HepG2 (cell line): ENCODE data around the gene MSL2. TPM values are rescaled to one million over a fixed set of nuclear protein-coding genes. Genes with fewer than 3 reads are reported as not detected.

Source experiments
- AGO2 ChIP-seq: fragments of 200-400 bp; formaldehyde crosslinking; optimal IDR thresholded peaks from 2 replicates; pipeline ENCODE3; 2017; ENCODE audit warnings: mild to moderate bottlenecking, low read depth, low read length, moderate library complexity
- EED ChIP-seq: sonication (generic); formaldehyde crosslinking; IDR thresholded peaks from 2 replicates; pipeline ENCODE4 v1.5.0; 2020; ENCODE audit warnings: mild to moderate bottlenecking, missing genetic modification reagents
- GABPB1 ChIP-seq: IDR thresholded peaks from 2 replicates; pipeline ENCODE4 v1.6.1; 2016; ENCODE audit warnings: mild to moderate bottlenecking, missing genetic modification reagents, moderate library complexity, missing compliant biosample characterization
- GATAD2A ChIP-seq: IDR thresholded peaks from 2 replicates; pipeline ENCODE4 v1.6.1; 2016
- HDAC2 ChIP-seq: sonication (generic); formaldehyde crosslinking; IDR thresholded peaks from 2 replicates; pipeline ENCODE4 v1.4.0; 2020; ENCODE audit warnings: missing genetic modification reagents
- JARID2 ChIP-seq: sonication (generic); formaldehyde crosslinking; IDR thresholded peaks from 2 replicates; pipeline ENCODE4 v1.8.1; 2023; ENCODE audit warnings: missing genetic modification reagents, inconsistent platforms; ENCODE audit not compliant: insufficient replicate concordance
- LRRFIP1 ChIP-seq: sonication (generic); formaldehyde crosslinking; conservative IDR thresholded peaks from 2 replicates; pipeline ENCODE4 v1.4.0; 2020; ENCODE audit warnings: missing genetic modification reagents
- NFKB2 ChIP-seq: sonication (generic); formaldehyde crosslinking; IDR thresholded peaks from 2 replicates; pipeline ENCODE4 v1.4.0; 2020; ENCODE audit warnings: missing genetic modification reagents, borderline replicate concordance
- POLR2A ChIP-seq, 2 experiments: IDR thresholded peaks; 2 replicates each; pipeline ENCODE4 v1.6.1; 2011; ENCODE audit warnings: low read depth in 2 of 2, low read length in 2 of 2, mild to moderate bottlenecking in 1 of 2, moderate library complexity in 1 of 2; ENCODE audit not compliant: insufficient read depth in 1 of 2
- POLR2AphosphoS2 ChIP-seq: IDR thresholded peaks from 2 replicates; pipeline ENCODE4 v1.6.1; 2011; ENCODE audit warnings: low read depth, low read length, improper control_type of control experiment
- TRIM24 ChIP-seq: sonication (generic); formaldehyde crosslinking; IDR thresholded peaks from 2 replicates; pipeline ENCODE4 v1.8.0; 2022; ENCODE audit warnings: mild to moderate bottlenecking, missing genetic modification reagents
- ZFP36 ChIP-seq: fragments of 150-350 bp; IDR thresholded peaks from 2 replicates; pipeline ENCODE4 v1.6.1; 2018; ENCODE audit warnings: borderline replicate concordance, low read length, low read depth; ENCODE audit not compliant: partially characterized antibody
- ZNF180 ChIP-seq: sonication (generic); formaldehyde crosslinking; IDR thresholded peaks from 2 replicates; pipeline ENCODE4 v1.4.0; 2020; ENCODE audit warnings: low read depth, missing genetic modification reagents, borderline replicate concordance
- ZNF234 ChIP-seq: sonication (generic); formaldehyde crosslinking; conservative IDR thresholded peaks from 2 replicates; pipeline ENCODE4 v1.5.1; 2020; ENCODE audit warnings: mild to moderate bottlenecking, missing genetic modification reagents
- ZNF296 ChIP-seq: sonication (generic); formaldehyde crosslinking; conservative IDR thresholded peaks from 2 replicates; pipeline ENCODE4 v1.5.0; 2020; ENCODE audit warnings: mild to moderate bottlenecking, missing genetic modification reagents
- ZNF367 ChIP-seq: sonication (generic); formaldehyde crosslinking; IDR thresholded peaks from 2 replicates; pipeline ENCODE4 v1.4.0; 2020; ENCODE audit warnings: missing genetic modification reagents, borderline replicate concordance
- ZNF430 ChIP-seq: sonication (generic); formaldehyde crosslinking; IDR thresholded peaks from 2 replicates; pipeline ENCODE4 v1.9.0; 2021; ENCODE audit warnings: mild to moderate bottlenecking, missing genetic modification reagents
- ZNF709 ChIP-seq: sonication (generic); formaldehyde crosslinking; IDR thresholded peaks from 2 replicates; pipeline ENCODE4 v1.5.0; 2020; ENCODE audit warnings: mild to moderate bottlenecking, missing genetic modification reagents
- ZNF816 ChIP-seq: sonication (generic); formaldehyde crosslinking; IDR thresholded peaks from 2 replicates; pipeline ENCODE4 v1.8.0; 2022; ENCODE audit warnings: missing genetic modification reagents, mild to moderate bottlenecking, borderline replicate concordance
- ZNF891 ChIP-seq: sonication (generic); formaldehyde crosslinking; IDR thresholded peaks from 2 replicates; pipeline ENCODE4 v1.5.0; 2020; ENCODE audit warnings: mild to moderate bottlenecking, missing genetic modification reagents
- polyA plus RNA-seq, 8 experiments: library from polyadenylated mRNA; depleted of rRNA in 3 of 8; stranded (reverse) in 7 of 8; unstranded in 1 of 8; fragments of >200 nt; fragmentation: Illumina TruSeq in 4 of 8; extraction: Trizol in 4 of 8; gene quantifications; 2 replicates each; pipeline versions ENCODE4 v1.2.1 to v1.2.3, GENCODE V29; 2011 to 2016; ENCODE audit warnings: low read depth in 4 of 8, missing spikeins in 1 of 8, mixed read lengths in 1 of 8; ENCODE audit not compliant: insufficient read depth in 1 of 8
- total RNA-seq, 5 experiments: library from RNA; depleted of rRNA; stranded (reverse); fragments of >200 nt; fragmentation: Illumina TruSeq; extraction: Trizol; gene quantifications; 2 replicates each; pipeline ENCODE4 v1.2.3, GENCODE V29; 2016; ENCODE audit warnings: low read depth in 1 of 5
- TF ChIP-seq, protein P1 (sequence below): sonication (generic); formaldehyde crosslinking; IDR thresholded peaks from 2 replicates; pipeline ENCODE4 v1.5.0; 2020; ENCODE audit warnings: missing genetic modification reagents
- TF ChIP-seq, protein P2 (sequence below): sonication (generic); formaldehyde crosslinking; IDR thresholded peaks from 2 replicates; pipeline ENCODE4 v1.8.0; 2022; ENCODE audit warnings: missing genetic modification reagents, mild to moderate bottlenecking, inconsistent platforms, borderline replicate concordance
- TF ChIP-seq, protein P3 (sequence below): sonication (generic); formaldehyde crosslinking; IDR thresholded peaks from 2 replicates; pipeline ENCODE4 v1.5.0; 2020; ENCODE audit warnings: mild to moderate bottlenecking, missing genetic modification reagents

The MSL2 gene
- total and polyA plus RNA-seq, 2 of the 13 experiments (the other 11 are each of a cell fraction or from before 2014, with no cell fraction given) = 6.9 to 11.7 TPM

- TF ChIP-seq ZFP36 = no peak
- TF ChIP-seq NFKB2 (CRISPR knock-in tag) = peak; percentile 99
- TF ChIP-seq, protein P1, sequence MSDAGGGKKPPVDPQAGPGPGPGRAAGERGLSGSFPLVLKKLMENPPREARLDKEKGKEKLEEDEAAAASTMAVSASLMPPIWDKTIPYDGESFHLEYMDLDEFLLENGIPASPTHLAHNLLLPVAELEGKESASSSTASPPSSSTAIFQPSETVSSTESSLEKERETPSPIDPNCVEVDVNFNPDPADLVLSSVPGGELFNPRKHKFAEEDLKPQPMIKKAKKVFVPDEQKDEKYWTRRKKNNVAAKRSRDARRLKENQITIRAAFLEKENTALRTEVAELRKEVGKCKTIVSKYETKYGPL (CRISPR knock-in tag) = peak; percentile 93
- TF ChIP-seq GATAD2A (CRISPR knock-in tag) = peak; percentile 39; the same call in 1 of the 2 replicates
- TF ChIP-seq POLR2AphosphoS2 = no peak; the same call in 1 of the 2 replicates
- TF ChIP-seq EED = no peak
- TF ChIP-seq TRIM24 = no peak
- TF ChIP-seq ZNF367 (CRISPR knock-in tag) = peak; percentile 71; the same call in 1 of the 2 replicates
- 0 out of 2 replicates have a peak, but pooled peaks have one; percentile 67 for TF ChIP-seq LRRFIP1 (CRISPR knock-in tag)
- 0 out of 2 replicates have a peak, but pooled peaks have one; percentile 57 for TF ChIP-seq HDAC2 (CRISPR knock-in tag)
- peak; percentile 84 for TF ChIP-seq GABPB1
- TF ChIP-seq ZNF816 (CRISPR knock-in tag) = peak; percentile 8; the same call in 1 of the 2 replicates
- TF ChIP-seq ZNF430 (CRISPR knock-in tag) = peak; percentile 97
- TF ChIP-seq, protein P2, sequence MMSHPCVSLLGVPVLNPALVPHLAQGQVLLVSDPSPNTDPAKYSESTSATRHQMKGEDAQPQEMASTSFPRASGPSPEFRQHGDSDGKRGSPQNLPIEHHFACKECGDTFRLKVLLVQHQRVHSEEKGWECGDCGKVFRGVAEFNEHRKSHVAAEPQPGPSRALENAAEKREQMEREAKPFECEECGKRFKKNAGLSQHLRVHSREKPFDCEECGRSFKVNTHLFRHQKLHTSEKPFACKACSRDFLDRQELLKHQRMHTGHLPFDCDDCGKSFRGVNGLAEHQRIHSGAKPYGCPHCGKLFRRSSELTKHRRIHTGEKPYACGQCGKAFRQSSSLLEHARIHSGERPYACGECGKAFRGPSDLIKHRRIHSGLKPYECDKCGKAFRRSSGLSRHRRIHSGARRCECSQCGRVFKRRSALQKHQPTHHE (CRISPR knock-in tag) = peak; percentile 93
- TF ChIP-seq AGO2 = peak; percentile 96
- TF ChIP-seq POLR2A (IDR thresholded peaks at IDR 0.05; ENCODE audit: insufficient read depth in 1 of 2, low read depth in 2 of 2, low read length in 2 of 2) = peak in 1 of 2 experiments; percentile 91; a peak in 2 of 4 replicates
- TF ChIP-seq ZNF709 = peak; percentile 99
- TF ChIP-seq, protein P3, sequence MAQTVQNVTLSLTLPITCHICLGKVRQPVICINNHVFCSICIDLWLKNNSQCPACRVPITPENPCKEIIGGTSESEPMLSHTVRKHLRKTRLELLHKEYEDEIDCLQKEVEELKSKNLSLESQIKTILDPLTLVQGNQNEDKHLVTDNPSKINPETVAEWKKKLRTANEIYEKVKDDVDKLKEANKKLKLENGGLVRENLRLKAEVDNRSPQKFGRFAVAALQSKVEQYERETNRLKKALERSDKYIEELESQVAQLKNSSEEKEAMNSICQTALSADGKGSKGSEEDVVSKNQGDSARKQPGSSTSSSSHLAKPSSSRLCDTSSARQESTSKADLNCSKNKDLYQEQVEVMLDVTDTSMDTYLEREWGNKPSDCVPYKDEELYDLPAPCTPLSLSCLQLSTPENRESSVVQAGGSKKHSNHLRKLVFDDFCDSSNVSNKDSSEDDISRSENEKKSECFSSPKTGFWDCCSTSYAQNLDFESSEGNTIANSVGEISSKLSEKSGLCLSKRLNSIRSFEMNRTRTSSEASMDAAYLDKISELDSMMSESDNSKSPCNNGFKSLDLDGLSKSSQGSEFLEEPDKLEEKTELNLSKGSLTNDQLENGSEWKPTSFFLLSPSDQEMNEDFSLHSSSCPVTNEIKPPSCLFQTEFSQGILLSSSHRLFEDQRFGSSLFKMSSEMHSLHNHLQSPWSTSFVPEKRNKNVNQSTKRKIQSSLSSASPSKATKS (CRISPR knock-in tag) = peak; percentile 96; the same call in 1 of the 2 replicates
- TF ChIP-seq ZNF234 (CRISPR knock-in tag) = peak; percentile 84; the same call in 1 of the 2 replicates
- TF ChIP-seq JARID2 (CRISPR knock-in tag) = peak; percentile 79
- peak; percentile 90 for TF ChIP-seq ZNF296 (CRISPR knock-in tag)
- TF ChIP-seq ZNF180 (CRISPR knock-in tag) = peak; percentile 77; the same call in 1 of the 2 replicates
- peak; percentile 99 for TF ChIP-seq ZNF891
Measured at GRCh38 chr3:136196401-136197158, 445 bp upstream of the MSL2 start (continued).
